ENCODE data around the gene SLC37A2.

Gene SLC37A2

DNA sequence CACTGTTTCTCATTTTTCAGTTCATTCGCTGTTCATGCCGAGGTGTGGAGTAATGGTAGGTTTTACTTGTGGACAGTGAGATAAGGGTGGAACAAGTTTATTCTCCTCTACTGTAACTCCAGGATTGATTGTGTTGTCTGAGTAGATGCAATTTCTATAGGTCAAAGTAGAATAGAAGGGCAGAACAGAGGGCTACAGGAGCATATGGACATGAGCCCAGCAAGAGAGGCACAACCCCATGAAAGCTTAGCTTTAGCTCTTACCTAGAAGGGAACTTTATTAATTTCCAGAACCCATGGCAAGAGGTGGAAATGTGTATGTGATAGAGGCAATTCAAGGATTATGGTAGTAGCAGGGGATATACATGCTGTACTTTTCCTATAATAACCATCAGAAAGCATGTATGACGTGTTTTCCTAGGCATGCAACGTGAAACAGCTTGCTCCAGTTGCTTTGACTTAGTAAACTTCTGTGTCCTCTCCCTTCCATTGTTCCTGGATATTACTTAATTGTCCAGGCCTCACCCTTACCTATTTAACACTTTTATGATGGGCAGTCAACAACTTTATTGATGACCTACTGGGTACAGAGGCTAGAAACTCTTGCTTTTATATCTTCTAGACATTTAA is 13.8 kb upstream of the SLC37A2 start:
- TF ChIP-seq, protein P1, sequence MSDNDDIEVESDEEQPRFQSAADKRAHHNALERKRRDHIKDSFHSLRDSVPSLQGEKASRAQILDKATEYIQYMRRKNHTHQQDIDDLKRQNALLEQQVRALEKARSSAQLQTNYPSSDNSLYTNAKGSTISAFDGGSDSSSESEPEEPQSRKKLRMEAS (IDR thresholded peaks at IDR 0.05) = no peak
- TF ChIP-seq TCF12 (IDR thresholded peaks at IDR 0.05; ENCODE audit: low read depth) = no peak
- no peak for TF ChIP-seq CREB1 (IDR thresholded peaks at IDR 0.05; ENCODE audit: low read depth)
- no peak for TF ChIP-seq NFIC (IDR thresholded peaks at IDR 0.05)
- TF ChIP-seq ZBTB7A (IDR thresholded peaks at IDR 0.05; ENCODE audit: low read depth) = no peak
- TF ChIP-seq TEAD4 (IDR thresholded peaks at IDR 0.05) = no peak
- no peak for TF ChIP-seq EP300 (IDR thresholded peaks at IDR 0.05; ENCODE audit: borderline replicate concordance)
- no peak for TF ChIP-seq YY1 (IDR thresholded peaks at IDR 0.05; ENCODE audit: low read depth)

DNA sequence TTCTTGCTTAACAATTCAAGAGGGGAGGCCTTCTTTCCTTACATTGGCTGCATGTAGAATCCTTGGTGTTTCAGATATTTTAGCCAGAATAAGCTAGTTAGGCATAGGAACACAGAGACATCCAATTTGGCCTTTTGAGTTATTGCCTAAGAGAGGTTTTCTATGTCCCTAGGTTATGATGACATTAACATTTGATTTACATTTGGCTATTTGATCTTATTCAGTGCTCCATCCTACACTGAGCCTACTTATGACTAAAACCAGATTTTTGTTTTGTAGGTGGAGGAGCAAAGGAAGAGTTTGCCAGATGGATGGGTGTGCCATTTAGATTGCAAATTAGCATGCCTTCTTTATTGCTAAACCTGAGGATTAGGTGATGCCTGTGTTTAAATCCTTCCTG is 11.1 kb upstream of the SLC37A2 start:
- TF ChIP-seq TEAD4 (IDR thresholded peaks at IDR 0.05) (no peak), TAF1 (IDR thresholded peaks at IDR 0.05; ENCODE audit: low read depth) (no peak), CREB1 (IDR thresholded peaks at IDR 0.05; ENCODE audit: low read depth) (no peak), CEBPB (IDR thresholded peaks at IDR 0.05) (no peak), EGR1 (IDR thresholded peaks at IDR 0.05) (no peak), TCF12 (IDR thresholded peaks at IDR 0.05; ENCODE audit: low read depth) (no peak), YY1 (IDR thresholded peaks at IDR 0.05; ENCODE audit: low read depth) (no peak), RAD21 (IDR thresholded peaks at IDR 0.05; ENCODE audit: low read depth) (no peak), NFIC (IDR thresholded peaks at IDR 0.05) (no peak), EP300 (IDR thresholded peaks at IDR 0.05; ENCODE audit: borderline replicate concordance) (no peak), ZBTB7A (IDR thresholded peaks at IDR 0.05; ENCODE audit: low read depth) (no peak), FOXM1 (IDR thresholded peaks at IDR 0.05; ENCODE audit: borderline replicate concordance, low read depth) (no peak)
- TF ChIP-seq, protein P1 (IDR thresholded peaks at IDR 0.05) = no peak
- TF ChIP-seq, protein P2, sequence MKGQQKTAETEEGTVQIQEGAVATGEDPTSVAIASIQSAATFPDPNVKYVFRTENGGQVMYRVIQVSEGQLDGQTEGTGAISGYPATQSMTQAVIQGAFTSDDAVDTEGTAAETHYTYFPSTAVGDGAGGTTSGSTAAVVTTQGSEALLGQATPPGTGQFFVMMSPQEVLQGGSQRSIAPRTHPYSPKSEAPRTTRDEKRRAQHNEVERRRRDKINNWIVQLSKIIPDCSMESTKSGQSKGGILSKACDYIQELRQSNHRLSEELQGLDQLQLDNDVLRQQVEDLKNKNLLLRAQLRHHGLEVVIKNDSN (IDR thresholded peaks at IDR 0.05) = no peak
- TF ChIP-seq, protein P3, sequence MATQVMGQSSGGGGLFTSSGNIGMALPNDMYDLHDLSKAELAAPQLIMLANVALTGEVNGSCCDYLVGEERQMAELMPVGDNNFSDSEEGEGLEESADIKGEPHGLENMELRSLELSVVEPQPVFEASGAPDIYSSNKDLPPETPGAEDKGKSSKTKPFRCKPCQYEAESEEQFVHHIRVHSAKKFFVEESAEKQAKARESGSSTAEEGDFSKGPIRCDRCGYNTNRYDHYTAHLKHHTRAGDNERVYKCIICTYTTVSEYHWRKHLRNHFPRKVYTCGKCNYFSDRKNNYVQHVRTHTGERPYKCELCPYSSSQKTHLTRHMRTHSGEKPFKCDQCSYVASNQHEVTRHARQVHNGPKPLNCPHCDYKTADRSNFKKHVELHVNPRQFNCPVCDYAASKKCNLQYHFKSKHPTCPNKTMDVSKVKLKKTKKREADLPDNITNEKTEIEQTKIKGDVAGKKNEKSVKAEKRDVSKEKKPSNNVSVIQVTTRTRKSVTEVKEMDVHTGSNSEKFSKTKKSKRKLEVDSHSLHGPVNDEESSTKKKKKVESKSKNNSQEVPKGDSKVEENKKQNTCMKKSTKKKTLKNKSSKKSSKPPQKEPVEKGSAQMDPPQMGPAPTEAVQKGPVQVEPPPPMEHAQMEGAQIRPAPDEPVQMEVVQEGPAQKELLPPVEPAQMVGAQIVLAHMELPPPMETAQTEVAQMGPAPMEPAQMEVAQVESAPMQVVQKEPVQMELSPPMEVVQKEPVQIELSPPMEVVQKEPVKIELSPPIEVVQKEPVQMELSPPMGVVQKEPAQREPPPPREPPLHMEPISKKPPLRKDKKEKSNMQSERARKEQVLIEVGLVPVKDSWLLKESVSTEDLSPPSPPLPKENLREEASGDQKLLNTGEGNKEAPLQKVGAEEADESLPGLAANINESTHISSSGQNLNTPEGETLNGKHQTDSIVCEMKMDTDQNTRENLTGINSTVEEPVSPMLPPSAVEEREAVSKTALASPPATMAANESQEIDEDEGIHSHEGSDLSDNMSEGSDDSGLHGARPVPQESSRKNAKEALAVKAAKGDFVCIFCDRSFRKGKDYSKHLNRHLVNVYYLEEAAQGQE (IDR thresholded peaks at IDR 0.05; ENCODE audit: low read depth) = no peak

DNA sequence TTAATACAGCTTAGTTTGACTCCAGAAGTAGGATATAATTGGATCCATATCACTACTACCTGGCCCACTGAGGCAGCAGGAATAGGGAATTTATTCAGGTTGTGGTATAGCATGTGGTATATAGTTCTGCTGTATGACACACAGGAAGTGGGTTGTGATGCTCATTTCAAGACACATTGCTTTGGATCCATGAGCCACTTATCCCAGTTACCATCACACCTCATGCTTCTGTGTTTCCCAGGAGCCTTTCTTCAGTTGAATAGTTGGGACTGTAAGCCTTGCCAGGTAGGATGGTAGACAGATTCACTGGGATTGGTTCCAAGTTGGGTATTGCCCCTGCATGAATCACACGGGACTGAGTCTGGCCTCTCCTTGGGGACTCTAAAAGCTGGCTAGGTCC is 9.9 kb upstream of the SLC37A2 start:
- TF ChIP-seq EP300 (IDR thresholded peaks at IDR 0.05; ENCODE audit: borderline replicate concordance) = no peak
- TF ChIP-seq YY1 (IDR thresholded peaks at IDR 0.05; ENCODE audit: low read depth) = no peak
- TF ChIP-seq ZBTB7A (IDR thresholded peaks at IDR 0.05; ENCODE audit: low read depth) = no peak

DNA sequence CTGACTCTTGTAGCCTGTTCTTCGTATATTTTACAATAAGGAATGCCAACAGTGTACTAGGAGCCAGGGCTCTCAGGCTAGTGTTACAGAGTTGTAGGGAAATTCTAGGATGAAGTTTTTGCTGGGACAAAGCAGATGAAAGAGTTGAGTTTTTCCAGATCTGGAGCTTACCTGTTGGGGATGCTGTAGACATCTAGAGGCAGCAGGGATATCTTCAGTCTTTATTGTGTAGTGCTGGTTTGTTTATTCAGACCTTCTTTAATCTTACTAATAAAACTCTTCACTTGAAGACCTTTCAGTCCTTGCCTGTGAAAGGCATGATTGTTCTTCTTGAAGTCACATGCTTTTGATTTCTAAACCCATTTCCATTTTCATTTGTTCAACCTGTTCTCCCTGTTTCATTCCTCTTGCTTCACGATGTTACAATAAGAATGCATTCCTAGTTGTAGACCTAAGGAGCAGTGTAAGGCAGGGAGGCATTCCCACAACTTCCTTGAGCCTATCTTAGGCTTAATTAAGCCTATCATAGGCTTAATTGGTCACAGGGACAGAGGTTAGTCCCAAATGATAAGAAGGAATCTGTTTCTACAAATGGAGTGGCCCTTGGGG is 7.9 kb upstream of the SLC37A2 start:
- no peak for TF ChIP-seq EGR1 (IDR thresholded peaks at IDR 0.05)

DNA sequence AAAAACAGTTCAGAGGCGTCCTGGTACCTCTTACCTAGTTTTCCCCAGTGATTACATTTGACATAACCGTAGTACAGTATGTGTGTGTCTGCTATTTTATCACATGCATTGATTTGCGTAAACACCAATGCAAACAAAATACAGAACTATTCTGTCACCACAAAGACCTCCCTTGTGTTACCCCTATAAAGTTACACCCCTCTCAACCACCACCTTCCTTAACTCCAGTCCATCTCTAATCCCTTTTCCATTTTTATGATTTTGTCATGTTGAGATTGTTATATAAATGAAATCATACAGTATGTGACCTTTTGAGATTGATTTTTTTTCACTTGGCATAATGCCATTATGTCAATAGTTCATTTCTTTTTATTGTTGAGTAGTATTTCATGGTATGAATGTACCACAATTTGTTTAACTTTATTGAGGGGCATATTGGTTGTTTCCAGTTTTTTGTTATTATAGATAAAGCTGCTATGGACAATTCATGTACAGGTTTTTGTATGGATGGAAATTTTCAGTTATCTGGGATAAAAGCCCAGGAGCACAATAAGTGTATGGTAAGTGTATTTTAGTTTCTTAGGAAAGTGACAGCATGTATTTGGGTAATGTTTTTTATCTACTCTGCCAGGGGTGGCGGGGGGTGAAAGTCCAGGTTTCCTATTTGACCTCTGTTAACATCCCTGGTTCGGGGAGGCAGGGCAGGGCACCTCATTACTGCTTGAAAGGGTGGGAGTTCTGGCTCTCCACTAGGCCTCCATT is 6.0 kb upstream of the SLC37A2 start:
- TF ChIP-seq EGR1 (IDR thresholded peaks at IDR 0.05) (no peak), YY1 (IDR thresholded peaks at IDR 0.05; ENCODE audit: low read depth) (no peak), EP300 (IDR thresholded peaks at IDR 0.05; ENCODE audit: borderline replicate concordance) (no peak), ZBTB7A (IDR thresholded peaks at IDR 0.05; ENCODE audit: low read depth) (no peak), RAD21 (IDR thresholded peaks at IDR 0.05; ENCODE audit: low read depth) (no peak)
- TF ChIP-seq, protein P3 (IDR thresholded peaks at IDR 0.05; ENCODE audit: low read depth) = no peak

DNA sequence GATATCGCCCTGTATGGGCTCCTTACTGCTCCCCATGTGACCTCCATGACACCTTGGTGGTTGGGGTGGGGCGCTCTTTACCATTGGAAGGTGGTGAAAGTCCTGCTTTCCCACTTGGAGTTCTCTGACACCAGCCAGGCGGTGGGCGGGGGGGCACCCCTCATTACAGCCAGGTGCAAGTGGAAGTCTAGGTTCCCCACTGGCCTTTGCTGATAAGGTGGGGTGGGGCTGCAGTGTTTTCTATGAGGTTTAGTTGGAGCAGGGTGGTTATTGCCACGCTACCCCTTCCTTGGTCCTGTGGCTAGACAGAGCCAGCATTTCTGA is 5.5 kb upstream of the SLC37A2 start:
- TF ChIP-seq TCF12 (IDR thresholded peaks at IDR 0.05; ENCODE audit: low read depth) (no peak), EGR1 (IDR thresholded peaks at IDR 0.05) (no peak), CEBPB (IDR thresholded peaks at IDR 0.05) (no peak), YY1 (IDR thresholded peaks at IDR 0.05; ENCODE audit: low read depth) (no peak), RAD21 (IDR thresholded peaks at IDR 0.05; ENCODE audit: low read depth) (no peak), ZBTB7A (IDR thresholded peaks at IDR 0.05; ENCODE audit: low read depth) (no peak), FOXM1 (IDR thresholded peaks at IDR 0.05; ENCODE audit: borderline replicate concordance, low read depth) (no peak), NFIC (IDR thresholded peaks at IDR 0.05) (no peak)
- TF ChIP-seq, protein P3 (IDR thresholded peaks at IDR 0.05; ENCODE audit: low read depth) = no peak
- TF ChIP-seq, protein P1 (IDR thresholded peaks at IDR 0.05) = no peak

Data from Ishikawa (cell line).